ENCODE results near the gene SEZ6L2.

The SEZ6L2 gene

DNA sequence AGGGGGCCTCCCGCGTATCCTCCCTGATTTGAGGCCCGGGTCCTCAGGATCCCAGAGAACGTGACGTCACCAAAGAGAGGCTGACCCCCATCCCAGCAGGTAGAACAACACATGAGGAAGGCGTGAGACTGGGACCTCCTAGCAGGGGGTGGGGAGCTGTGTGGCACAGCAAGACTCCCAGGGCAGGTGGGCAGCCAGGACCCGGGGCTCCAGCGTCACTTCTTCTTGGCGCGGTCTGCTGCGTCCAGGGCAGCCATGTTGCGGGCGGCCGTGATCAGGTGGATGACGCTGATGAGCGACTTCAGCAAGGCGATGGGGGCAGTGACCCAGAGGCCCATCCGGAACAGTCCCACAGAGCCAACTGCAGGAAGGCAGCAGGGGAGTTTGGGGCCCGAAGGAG is 40.4 kb downstream of the SEZ6L2 start:
- Histone ChIP-seq H3K9me3 (ENCODE audit: control insufficient read depth in 5 of 5, low read length in 5 of 5) (no peaks in the 10 kb centered on the region), H3K27ac (ENCODE audit: low read depth, low read length) (no peak overlapping the region), H3K36me3 (ENCODE audit: control insufficient read depth in 5 of 5, insufficient read depth in 5 of 5, low read length in 5 of 5) (peaks cover 0 to 32% (median 29%) of the 10 kb centered on the region in 5 donors), H3K4me1 (ENCODE audit: control insufficient read depth in 5 of 5, insufficient read depth in 5 of 5, low read length in 5 of 5) (peaks cover 5 to 40% (median 31%) of the 10 kb centered on the region in 5 donors), H3K4me3 (ENCODE audit: low read depth in 1 of 5, low read length in 5 of 5) (no peak overlapping the region), H3K27me3 (ENCODE audit: control insufficient read depth in 5 of 5, insufficient read depth in 4 of 5, low read length in 5 of 5) (no peaks in the 10 kb centered on the region), H3K9ac (ENCODE audit: low read length in 5 of 5) (no peak overlapping the region)

DNA sequence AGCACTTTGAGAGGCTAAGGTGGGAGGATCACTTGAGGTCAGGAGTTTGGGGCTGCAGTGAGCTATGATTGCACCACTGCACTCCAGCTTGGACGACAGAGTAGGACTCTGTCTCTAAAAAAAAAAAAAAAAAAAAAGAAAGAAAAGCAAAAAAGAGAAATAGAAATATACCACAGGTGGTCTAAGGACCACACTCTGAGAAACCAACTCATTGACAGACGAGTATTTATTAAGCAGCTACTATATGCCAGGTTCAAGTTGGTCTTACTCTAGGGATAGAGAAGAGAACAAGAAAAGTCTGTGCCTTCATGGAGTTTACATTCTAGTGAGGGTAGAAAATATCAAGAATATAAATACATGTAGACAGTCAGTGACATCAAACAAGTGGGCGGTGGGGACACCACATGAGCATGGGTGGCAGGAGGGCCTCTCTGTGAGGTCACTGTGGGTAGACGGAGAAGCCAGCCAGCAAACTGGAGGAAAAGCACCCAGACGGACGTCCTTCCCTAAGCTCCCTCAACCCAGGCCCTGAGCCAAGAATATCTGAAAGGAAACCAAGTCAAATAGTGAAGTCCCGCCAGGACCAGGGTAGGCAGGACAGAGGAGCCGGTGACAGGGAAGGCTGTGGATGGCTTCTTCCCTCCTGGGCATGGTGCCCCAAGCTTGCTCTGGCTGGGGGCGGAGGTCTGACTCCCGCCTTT is 41.1 kb downstream of the SEZ6L2 start:
- no peak overlapping the region for H3K27ac ChIP-seq (ENCODE audit: low read depth, low read length)
- no peak overlapping the region for H3K4me3 ChIP-seq (ENCODE audit: low read depth in 1 of 5, low read length in 5 of 5)
- no peaks in the 10 kb centered on the region for H3K27me3 ChIP-seq (ENCODE audit: control insufficient read depth in 5 of 5, insufficient read depth in 4 of 5, low read length in 5 of 5)
- H3K4me1 ChIP-seq (ENCODE audit: control insufficient read depth in 5 of 5, insufficient read depth in 5 of 5, low read length in 5 of 5): peaks cover 2 to 35% (median 28%) of the 10 kb centered on the region in 5 donors
- no peaks in the 10 kb centered on the region for H3K9me3 ChIP-seq (ENCODE audit: control insufficient read depth in 5 of 5, low read length in 5 of 5)
- H3K9ac ChIP-seq (ENCODE audit: low read length in 5 of 5): no peak overlapping the region
- H3K36me3 ChIP-seq (ENCODE audit: control insufficient read depth in 5 of 5, insufficient read depth in 5 of 5, low read length in 5 of 5): peaks cover 0 to 32% (median 29%) of the 10 kb centered on the region in 5 donors

DNA sequence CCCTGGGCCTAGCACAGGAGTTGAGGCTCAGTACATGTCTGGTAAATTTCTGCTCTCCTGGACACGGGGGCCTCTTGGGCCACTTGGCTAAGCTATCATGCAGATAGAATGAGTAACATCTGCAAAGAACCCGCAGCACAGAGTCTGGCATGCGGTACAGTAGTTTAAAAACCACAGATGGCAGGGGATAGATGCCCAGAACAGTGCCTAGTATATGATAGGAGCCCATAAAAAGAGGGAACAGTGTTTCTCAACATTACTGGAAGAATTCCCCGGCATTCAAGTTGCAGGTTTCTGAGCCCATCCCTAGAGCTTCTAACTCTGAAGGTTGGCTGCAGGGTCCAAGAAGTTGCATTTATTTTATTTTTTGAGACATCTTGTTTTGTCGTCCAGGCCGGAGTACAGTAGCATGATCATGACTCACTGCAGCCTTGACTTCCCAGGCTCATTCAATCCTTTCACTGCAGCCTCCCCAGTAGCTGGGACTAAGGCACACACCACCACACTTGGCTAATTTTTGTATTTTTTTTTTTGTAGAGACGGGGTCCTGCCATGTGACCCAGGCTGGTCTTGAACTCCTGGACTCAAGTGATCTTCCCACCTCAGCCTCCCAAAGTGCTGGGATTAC is 42.1 kb downstream of the SEZ6L2 start:
- no peaks in the 10 kb centered on the region for H3K9me3 ChIP-seq (ENCODE audit: control insufficient read depth in 5 of 5, low read length in 5 of 5)
- peaks cover 0 to 32% (median 29%) of the 10 kb centered on the region in 5 donors for H3K36me3 ChIP-seq (ENCODE audit: control insufficient read depth in 5 of 5, insufficient read depth in 5 of 5, low read length in 5 of 5)
- H3K27me3 ChIP-seq (ENCODE audit: control insufficient read depth in 5 of 5, insufficient read depth in 4 of 5, low read length in 5 of 5): no peaks in the 10 kb centered on the region
- peak overlapping the region in 1 of 5 donors; percentile 5 for H3K9ac ChIP-seq (ENCODE audit: low read length in 5 of 5)
- H3K27ac ChIP-seq (ENCODE audit: low read depth, low read length): no peak overlapping the region
- H3K4me1 ChIP-seq (ENCODE audit: control insufficient read depth in 5 of 5, insufficient read depth in 5 of 5, low read length in 5 of 5): peaks cover 2 to 35% (median 28%) of the 10 kb centered on the region in 5 donors
- H3K4me3 ChIP-seq (ENCODE audit: low read depth in 1 of 5, low read length in 5 of 5): no peak overlapping the region

DNA sequence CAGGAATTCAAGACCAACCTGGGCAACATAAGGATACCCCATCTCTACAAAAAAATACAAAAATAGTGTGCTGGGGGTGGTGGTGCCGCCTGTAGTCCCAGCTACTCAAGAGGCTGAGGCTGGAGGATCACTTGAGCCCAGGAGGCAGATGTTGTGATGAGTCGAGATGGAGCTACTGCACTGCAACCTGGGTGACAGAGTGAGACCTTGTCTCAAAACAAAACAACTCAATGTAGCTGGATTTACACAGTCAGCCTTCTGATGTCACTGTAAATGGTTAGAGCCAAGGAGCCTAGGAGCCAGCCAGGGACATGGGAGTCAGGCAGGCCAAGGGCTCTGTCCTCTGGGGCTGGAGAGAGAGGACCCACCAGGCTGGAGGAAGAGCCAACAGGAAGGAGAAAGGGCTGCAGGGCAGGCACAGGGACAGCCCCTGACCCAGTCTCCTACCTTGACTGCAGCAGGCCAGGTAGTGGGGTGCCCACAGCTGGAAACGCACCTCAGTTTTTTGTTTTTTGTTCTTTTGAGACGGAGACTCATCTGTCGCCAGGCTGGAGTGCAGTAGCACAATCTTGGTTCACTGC is 44.7 kb downstream of the SEZ6L2 start:
- Histone ChIP-seq H3K4me1 (ENCODE audit: control insufficient read depth in 5 of 5, insufficient read depth in 5 of 5, low read length in 5 of 5) (peaks cover 0 to 20% (median 13%) of the 10 kb centered on the region in 5 donors), H3K36me3 (ENCODE audit: control insufficient read depth in 5 of 5, insufficient read depth in 5 of 5, low read length in 5 of 5) (peaks cover 0 to 14% (median 14%) of the 10 kb centered on the region in 5 donors), H3K9ac (ENCODE audit: low read length in 5 of 5) (no peak overlapping the region), H3K27ac (ENCODE audit: low read depth, low read length) (no peak overlapping the region), H3K4me3 (ENCODE audit: low read depth in 1 of 5, low read length in 5 of 5) (no peak overlapping the region), H3K27me3 (ENCODE audit: control insufficient read depth in 5 of 5, insufficient read depth in 4 of 5, low read length in 5 of 5) (no peaks in the 10 kb centered on the region), H3K9me3 (ENCODE audit: control insufficient read depth in 5 of 5, low read length in 5 of 5) (no peaks in the 10 kb centered on the region)

DNA sequence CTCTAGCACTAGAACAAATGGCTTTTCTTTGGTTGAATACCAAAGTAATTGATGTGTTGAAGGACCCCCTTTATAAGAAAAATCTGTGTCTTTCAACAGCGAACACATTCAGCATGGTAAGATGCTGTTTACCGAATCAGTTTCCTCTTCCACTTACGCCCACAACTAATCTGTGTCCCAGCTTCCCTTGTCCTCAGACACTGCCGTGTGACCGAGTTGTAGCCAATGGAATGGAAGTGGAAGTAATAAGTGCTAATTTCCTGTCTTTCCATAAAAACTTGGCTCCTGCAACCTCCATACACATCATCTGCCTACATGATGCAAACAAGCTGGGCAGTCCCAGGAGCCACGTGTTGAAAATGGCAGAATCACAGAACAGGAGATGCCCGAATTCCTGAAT is 46.7 kb downstream of the SEZ6L2 start:
- Histone ChIP-seq H3K9ac (ENCODE audit: low read length in 5 of 5) (no peak overlapping the region), H3K9me3 (ENCODE audit: control insufficient read depth in 5 of 5, low read length in 5 of 5) (no peaks in the 10 kb centered on the region), H3K4me3 (ENCODE audit: low read depth in 1 of 5, low read length in 5 of 5) (peak overlapping the region in 1 of 5 donors; percentile 33), H3K36me3 (ENCODE audit: control insufficient read depth in 5 of 5, insufficient read depth in 5 of 5, low read length in 5 of 5) (peaks cover 0 to 7% (median 3%) of the 10 kb centered on the region in 5 donors), H3K27me3 (ENCODE audit: control insufficient read depth in 5 of 5, insufficient read depth in 4 of 5, low read length in 5 of 5) (no peaks in the 10 kb centered on the region), H3K4me1 (ENCODE audit: control insufficient read depth in 5 of 5, insufficient read depth in 5 of 5, low read length in 5 of 5) (peaks cover 0 to 19% (median 9%) of the 10 kb centered on the region in 5 donors), H3K27ac (ENCODE audit: low read depth, low read length) (peak overlapping the region; percentile 50)

- H3K27me3 ChIP-seq (ENCODE audit: control insufficient read depth in 5 of 5, insufficient read depth in 4 of 5, low read length in 5 of 5): no peaks in the 10 kb centered on the region
These were observed 48.4 kb downstream of the SEZ6L2 start for GRCh38 chr16:29850998-29851397.

GRCh38 chr16:29849505-29849904 is 49.8 kb downstream of the SEZ6L2 start:
- Histone ChIP-seq H3K27ac (ENCODE audit: low read depth, low read length) (no peak overlapping the region), H3K36me3 (ENCODE audit: control insufficient read depth in 5 of 5, insufficient read depth in 5 of 5, low read length in 5 of 5) (peaks cover 0 to 38% (median 31%) of the 10 kb centered on the region in 5 donors), H3K9me3 (ENCODE audit: control insufficient read depth in 5 of 5, low read length in 5 of 5) (no peaks in the 10 kb centered on the region), H3K4me3 (ENCODE audit: low read depth in 1 of 5, low read length in 5 of 5) (no peak overlapping the region), H3K9ac (ENCODE audit: low read length in 5 of 5) (no peak overlapping the region), H3K4me1 (ENCODE audit: control insufficient read depth in 5 of 5, insufficient read depth in 5 of 5, low read length in 5 of 5) (peaks cover 0 to 14% (median 9%) of the 10 kb centered on the region in 5 donors), H3K27me3 (ENCODE audit: control insufficient read depth in 5 of 5, insufficient read depth in 4 of 5, low read length in 5 of 5) (no peaks in the 10 kb centered on the region)

More at GRCh38 chr16:29850998-29851397, 48.4 kb downstream of the SEZ6L2 start:
- Histone ChIP-seq H3K4me3 (ENCODE audit: low read depth in 1 of 5, low read length in 5 of 5) (no peak overlapping the region), H3K4me1 (ENCODE audit: control insufficient read depth in 5 of 5, insufficient read depth in 5 of 5, low read length in 5 of 5) (peaks cover 0 to 10% (median 5%) of the 10 kb centered on the region in 5 donors), H3K9ac (ENCODE audit: low read length in 5 of 5) (no peak overlapping the region), H3K27ac (ENCODE audit: low read depth, low read length) (no peak overlapping the region), H3K9me3 (ENCODE audit: control insufficient read depth in 5 of 5, low read length in 5 of 5) (no peaks in the 10 kb centered on the region), H3K36me3 (ENCODE audit: control insufficient read depth in 5 of 5, insufficient read depth in 5 of 5, low read length in 5 of 5) (peaks cover 0 to 24% (median 19%) of the 10 kb centered on the region in 5 donors)

DNA sequence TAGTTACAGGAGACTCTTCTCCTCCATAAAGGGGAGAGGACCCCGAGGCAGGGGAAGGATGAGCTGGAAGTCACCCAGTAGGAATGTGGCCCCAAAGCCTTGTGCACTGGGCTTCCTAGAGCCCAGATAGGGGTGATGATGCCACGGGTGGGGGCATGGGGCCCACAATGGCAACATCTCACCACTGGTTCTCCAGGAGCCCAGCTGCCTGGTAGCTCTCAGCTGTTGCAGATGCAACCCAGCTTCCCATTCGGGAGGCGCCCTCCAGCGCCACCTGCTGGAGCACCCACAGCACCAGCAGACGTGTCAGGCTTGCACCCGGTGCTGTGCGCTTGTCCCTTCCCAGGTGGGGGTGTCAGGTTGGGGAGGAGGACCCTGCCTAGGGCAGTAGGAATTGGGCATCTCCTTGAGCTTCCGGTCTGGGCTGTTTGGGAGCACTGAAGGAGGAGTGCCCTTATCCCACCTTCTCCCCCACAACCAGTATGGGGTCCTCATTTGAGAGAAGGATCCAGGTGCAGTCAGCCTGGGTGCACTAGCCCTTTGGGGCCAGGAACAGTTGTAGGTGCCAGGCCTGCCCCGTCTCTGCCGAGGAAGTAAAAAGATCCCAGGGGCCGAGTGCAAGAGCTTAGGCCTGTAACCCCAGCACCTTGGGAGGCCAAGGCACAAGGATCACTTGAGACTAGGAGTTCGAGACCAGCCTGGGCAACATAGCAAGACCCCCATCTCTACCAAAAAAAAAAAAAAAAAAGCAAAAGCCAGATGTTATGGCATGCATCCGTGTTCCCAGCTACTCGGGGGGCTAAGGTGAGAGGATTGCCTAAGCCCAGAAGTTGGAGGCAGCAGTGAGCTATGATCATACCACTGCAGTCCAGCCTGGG is 50.7 kb downstream of the SEZ6L2 start:
- Histone ChIP-seq H3K36me3 (ENCODE audit: control insufficient read depth in 5 of 5, insufficient read depth in 5 of 5, low read length in 5 of 5) (peaks cover 0 to 47% (median 39%) of the 10 kb centered on the region in 5 donors), H3K27me3 (ENCODE audit: control insufficient read depth in 5 of 5, insufficient read depth in 4 of 5, low read length in 5 of 5) (no peaks in the 10 kb centered on the region), H3K9me3 (ENCODE audit: control insufficient read depth in 5 of 5, low read length in 5 of 5) (no peaks in the 10 kb centered on the region), H3K4me3 (ENCODE audit: low read depth in 1 of 5, low read length in 5 of 5) (no peak overlapping the region), H3K4me1 (ENCODE audit: control insufficient read depth in 5 of 5, insufficient read depth in 5 of 5, low read length in 5 of 5) (peaks cover 0 to 15% (median 9%) of the 10 kb centered on the region in 5 donors), H3K27ac (ENCODE audit: low read depth, low read length) (no peak overlapping the region), H3K9ac (ENCODE audit: low read length in 5 of 5) (no peak overlapping the region)

GRCh38 chr16:29845656-29846055 is 53.7 kb downstream of the SEZ6L2 start:
- Histone ChIP-seq H3K27me3 (ENCODE audit: control insufficient read depth in 5 of 5, insufficient read depth in 4 of 5, low read length in 5 of 5) (no peaks in the 10 kb centered on the region), H3K4me1 (ENCODE audit: control insufficient read depth in 5 of 5, insufficient read depth in 5 of 5, low read length in 5 of 5) (peaks cover 0 to 12% (median 7%) of the 10 kb centered on the region in 5 donors), H3K36me3 (ENCODE audit: control insufficient read depth in 5 of 5, insufficient read depth in 5 of 5, low read length in 5 of 5) (peaks cover 0 to 75% (median 61%) of the 10 kb centered on the region in 5 donors), H3K9me3 (ENCODE audit: control insufficient read depth in 5 of 5, low read length in 5 of 5) (no peaks in the 10 kb centered on the region), H3K9ac (ENCODE audit: low read length in 5 of 5) (no peak overlapping the region), H3K27ac (ENCODE audit: low read depth, low read length) (no peak overlapping the region), H3K4me3 (ENCODE audit: low read depth in 1 of 5, low read length in 5 of 5) (no peak overlapping the region)

Measured in subcutaneous abdominal adipose tissue (tissue), 5 donors.